IMR-90 (cell line): ENCODE data around the gene HPN. TPM values are rescaled to one million over a fixed set of nuclear protein-coding genes. Genes with fewer than 3 reads are reported as not detected.
A peak's percentile ranks its signal among the peaks of the same experiment; 100 is the strongest.

Experiments
- ATAC-seq: fragments of 200-7000 bp; cut with Tn5 transposase; 2 replicates; pipeline ENCODE4 v1.9.1; 2020; ENCODE audit warnings: low read depth, mild to moderate bottlenecking, moderate library complexity
- BruUV-seq: library from RNA; stranded (reverse); fragments of 400-500 nt; replicated peaks from 2 replicates; lab custom pipeline; 2021; lab: Mats Ljungman, UMichigan
- CTCF ChIA-PET: fragments of 300-600 bp; formaldehyde crosslinking; extraction: SDS; loops from one replicate; lab custom pipeline; 2021; ENCODE audit warnings: antibody characterized with exemption; lab: Yijun Ruan, JAX
- POLR2A ChIA-PET: fragments of 300-600 bp; sonication (Branson Sonifier 250); formaldehyde crosslinking; loops from one replicate; lab custom pipeline; 2022; ENCODE audit warnings: antibody characterized with exemption; ENCODE audit not compliant: unreplicated experiment; lab: Charles Lee
- DNase-seq: peaks from one replicate; pipeline ENCODE4 v3.0.0; 2013
- H2AFZ ChIP-seq: replicated peaks from 2 replicates; pipeline ENCODE3; 2013; ENCODE audit warnings: low read length, mild to moderate bottlenecking; ENCODE audit not compliant: poor library complexity
- H2AK5ac ChIP-seq: 2 replicates; pipeline ENCODE4 v1.6.1; 2013; ENCODE audit warnings: low read depth, low read length, inconsistent platforms
- H2AK9ac ChIP-seq: replicated peaks from 2 replicates; pipeline ENCODE3; 2013; ENCODE audit warnings: mild to moderate bottlenecking, low read depth, low read length, moderate library complexity; ENCODE audit not compliant: poor library complexity
- H2BK120ac ChIP-seq: 2 replicates; pipeline ENCODE4 v1.6.1; 2013; ENCODE audit warnings: low read depth, low read length, inconsistent platforms
- H2BK15ac ChIP-seq: 3 replicates; pipeline ENCODE4 v1.6.1; 2013; ENCODE audit warnings: low read depth, low read length, inconsistent platforms
- H2BK20ac ChIP-seq: 2 replicates; pipeline ENCODE4 v1.6.1; 2013; ENCODE audit warnings: low read depth, mild to moderate bottlenecking, inconsistent platforms, low read length, moderate library complexity
- H2BK5ac ChIP-seq: 2 replicates; pipeline ENCODE4 v1.6.1; 2013; ENCODE audit warnings: mild to moderate bottlenecking, low read depth, low read length, inconsistent platforms; ENCODE audit not compliant: poor library complexity, severe bottlenecking
- H3K14ac ChIP-seq: replicated peaks from 2 replicates; pipeline ENCODE4 v1.6.1; 2013; ENCODE audit warnings: low read depth, low read length, inconsistent platforms
- H3K18ac ChIP-seq: 2 replicates; pipeline ENCODE4 v1.6.1; 2013; ENCODE audit warnings: low read depth, low read length, control low read depth
- H3K23ac ChIP-seq: 2 replicates; pipeline ENCODE4 v1.6.1; 2013; ENCODE audit warnings: low read depth, low read length, inconsistent platforms
- H3K27ac ChIP-seq: 2 replicates; pipeline ENCODE4 v1.5.1; 2013; ENCODE audit warnings: mild to moderate bottlenecking, control low read depth, low read length; ENCODE audit not compliant: insufficient read depth
- H3K27me3 ChIP-seq: 2 replicates; pipeline ENCODE4 v1.6.1; 2013; ENCODE audit warnings: low read length; ENCODE audit not compliant: control insufficient read depth, insufficient read depth
- H3K36me3 ChIP-seq: 2 replicates; pipeline ENCODE4 v1.6.1; 2013; ENCODE audit warnings: low read length, mixed read lengths; ENCODE audit not compliant: control insufficient read depth, insufficient read depth
- H3K4ac ChIP-seq: 2 replicates; pipeline ENCODE4 v1.6.1; 2013; ENCODE audit warnings: low read depth, low read length, inconsistent platforms
- H3K4me1 ChIP-seq: 2 replicates; pipeline ENCODE4 v1.6.1; 2013; ENCODE audit warnings: low read length, mixed read lengths; ENCODE audit not compliant: control insufficient read depth, insufficient read depth
- H3K4me2 ChIP-seq: 2 replicates; pipeline ENCODE4 v1.6.1; 2013; ENCODE audit warnings: low read depth, mild to moderate bottlenecking, control low read depth, low read length, moderate library complexity
- H3K4me3 ChIP-seq: 2 replicates; pipeline ENCODE4 v1.5.1; 2013; ENCODE audit warnings: low read depth, mild to moderate bottlenecking, control low read depth, low read length, moderate library complexity; ENCODE audit not compliant: insufficient read depth
- H3K56ac ChIP-seq: 2 replicates; pipeline ENCODE4 v1.6.1; 2013; ENCODE audit warnings: low read length, inconsistent platforms; ENCODE audit not compliant: insufficient read depth; ENCODE audit errors: extremely low read depth
- H3K79me1 ChIP-seq, 2 experiments: 2 replicates each; pipeline ENCODE4 v1.6.1; 2013; ENCODE audit warnings: low read length in 2 of 2, inconsistent platforms in 1 of 2, low read depth in 1 of 2
- H3K9ac ChIP-seq: 2 replicates; pipeline ENCODE4 v1.6.1; 2013; ENCODE audit warnings: low read depth, low read length, control low read depth
- H3K9me1 ChIP-seq: 2 replicates; pipeline ENCODE4 v1.6.1; 2013; ENCODE audit warnings: low read length, inconsistent platforms; ENCODE audit not compliant: insufficient read depth
- H3K9me3 ChIP-seq: 2 replicates; pipeline ENCODE4 v1.6.1; 2013; ENCODE audit warnings: low read length; ENCODE audit not compliant: control insufficient read depth, insufficient read depth
- H4K20me1 ChIP-seq: 2 replicates; pipeline ENCODE4 v1.6.1; 2013; ENCODE audit warnings: low read length, inconsistent platforms; ENCODE audit not compliant: insufficient read depth
- H4K5ac ChIP-seq: 2 replicates; pipeline ENCODE4 v1.6.1; 2013; ENCODE audit warnings: mild to moderate bottlenecking, low read depth, low read length, control low read depth
- H4K8ac ChIP-seq, 2 experiments: 2 replicates each; pipeline ENCODE4 v1.6.1; 2013; ENCODE audit warnings: low read depth in 2 of 2, low read length in 2 of 2, control low read depth in 1 of 2, inconsistent platforms in 1 of 2
- H4K91ac ChIP-seq: 2 replicates; pipeline ENCODE4 v1.6.1; 2013; ENCODE audit warnings: low read depth, low read length, inconsistent platforms; ENCODE audit not compliant: insufficient read depth
- BHLHE40 ChIP-seq: fragments of 150-350 bp; IDR thresholded peaks from 2 replicates; pipeline ENCODE4 v1.6.1; 2016; ENCODE audit warnings: mild to moderate bottlenecking, low read depth, low read length
- MAZ ChIP-seq: IDR thresholded peaks from 2 replicates; pipeline ENCODE4 v1.6.1; 2012; ENCODE audit warnings: low read depth, mild to moderate bottlenecking, low read length, improper control_type of control experiment, moderate library complexity, borderline replicate concordance
- POLR2A ChIP-seq: IDR thresholded peaks from 2 replicates; pipeline ENCODE4 v1.6.1; 2012; ENCODE audit warnings: mild to moderate bottlenecking, low read depth, low read length
- WGBS, 2 experiments: methylation state at CpG; one replicate each; pipeline versions ENCODE4 v1.1.5 to v1.1.7; 2013; ENCODE audit warnings: missing lambda C conversion rate in 2 of 2; ENCODE audit not compliant: insufficient read length in 1 of 2; ENCODE audit errors: extremely low coverage in 2 of 2; 5-methylcytosine and 5-hydroxymethylcytosine counted together
- dilution Hi-C: fragments of 300-500 bp; cut with HindIII; formaldehyde crosslinking; loops from one replicate; pipeline ENCODE4 v1.14.3; 2018; ENCODE audit warnings: low sequenced_read_pairs; ENCODE audit not compliant: unreplicated experiment
- in situ Hi-C: fragments of 300-500 bp; cut with MboI; formaldehyde crosslinking; loops from 3 replicates; pipeline ENCODE4 v1.14.3; 2019; ENCODE audit warnings: low sequenced_read_pairs, inconsistent platforms, mixed read lengths
- intact Hi-C: fragments of 100-400 bp; cut with micrococcal nuclease; formaldehyde crosslinking; loops from 2 replicates; pipeline ENCODE4 v1.10.0; 2022
- polyA plus RNA-seq, 3 experiments: library from polyadenylated mRNA; depleted of rRNA; stranded (reverse); fragments of >200 nt; gene quantifications; 2 replicates each; pipeline ENCODE4 v1.2.3, GENCODE V29; 2012; ENCODE audit warnings: low replicate concordance in 1 of 3
- total RNA-seq: library from RNA; depleted of rRNA; stranded (reverse); fragments of >200 nt; gene quantifications from 2 replicates; pipeline ENCODE4 v1.2.3, GENCODE V29; 2012

HPN gene
- total and polyA plus RNA-seq, 2 of the 4 experiments (the other 2 are of a cell fraction) = not detected

DNA sequence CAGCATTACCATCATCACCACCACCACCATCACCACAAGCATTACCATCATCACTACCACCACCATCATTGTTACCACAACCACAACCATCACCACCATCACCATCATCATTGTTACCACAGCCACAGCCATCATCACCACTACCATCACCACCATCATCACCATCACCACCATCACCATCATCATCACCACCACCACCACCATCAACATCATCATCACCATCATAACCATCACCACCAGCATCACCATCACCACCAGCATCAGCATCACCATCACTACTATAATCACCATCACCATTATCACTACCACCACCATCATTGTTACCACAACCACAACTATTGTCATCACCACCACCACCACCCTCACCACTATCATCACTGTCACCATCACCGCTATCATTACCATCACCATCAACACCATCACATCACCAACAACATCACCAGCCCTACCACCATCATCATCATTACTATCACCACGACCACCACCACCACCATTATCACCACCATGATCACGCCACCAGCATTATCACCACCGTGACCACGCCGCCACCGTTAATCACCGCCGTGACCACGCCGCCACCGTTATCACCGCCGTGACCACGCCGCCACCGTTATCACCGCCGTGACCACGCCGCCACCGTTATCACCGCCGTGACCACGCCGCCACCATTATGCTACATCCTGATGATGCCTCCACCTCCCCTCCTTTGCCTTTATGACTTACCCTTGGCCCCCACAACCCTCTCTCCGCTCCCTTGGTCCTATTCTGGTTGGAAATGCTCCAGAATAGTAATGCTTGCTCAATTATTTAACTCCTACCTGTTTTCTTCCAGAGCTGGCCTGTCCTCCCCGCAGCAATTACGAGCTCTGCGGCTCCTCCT, 64.1 kb downstream of the HPN start:
- H2AK5ac ChIP-seq = no peak overlapping the region
- intact Hi-C loops = no loop called here
- H3K56ac ChIP-seq = no peak overlapping the region
- no peak overlapping the region for H2AK9ac ChIP-seq
- no peaks in the 10 kb centered on the region for H3K79me1 ChIP-seq
- no peak overlapping the region for H4K5ac ChIP-seq
- H3K23ac ChIP-seq = no peak overlapping the region
- peak overlapping the region; percentile 14 for H2AFZ ChIP-seq
- H3K27me3 ChIP-seq = no peaks in the 10 kb centered on the region; the same call in 1 of the 2 replicates
- H3K9ac ChIP-seq = no peak overlapping the region
- H3K4me3 ChIP-seq = no peak overlapping the region
- H4K8ac ChIP-seq = no peak overlapping the region
- no peaks in the 10 kb centered on the region for H3K9me1 ChIP-seq
- DNase-seq (no peak), ATAC-seq (no peak)
- no peak overlapping the region for H3K4me2 ChIP-seq
- peaks cover 5% of the 10 kb centered on the region; the same call in 1 of the 2 replicates for H3K9me3 ChIP-seq
- TF ChIP-seq MAZ (no peak), BHLHE40 (no peak), POLR2A (no peak)
- 78% methylated on average over 8 of the region's 30 CpGs; no CpG with 5 or more reads in 1 of the 2 experiments for WGBS, 2 experiments
- in situ Hi-C loops = no loop called here
- H2BK120ac ChIP-seq = no peak overlapping the region
- no TSS peak for BruUV-seq
- H3K4me1 ChIP-seq = no peaks in the 10 kb centered on the region
- no peak overlapping the region for H3K18ac ChIP-seq
- H3K4ac ChIP-seq = no peak overlapping the region
- H3K36me3 ChIP-seq = no peaks in the 10 kb centered on the region
- H2BK5ac ChIP-seq = no peak overlapping the region
- dilution Hi-C loops = no loop called here
- ChIA-PET CTCF (no interaction called here), POLR2A (no interaction called here)
- H3K27ac ChIP-seq = no peak overlapping the region
- H3K14ac ChIP-seq = no peak overlapping the region
- H2BK15ac ChIP-seq = no peak overlapping the region
- H2BK20ac ChIP-seq = no peak overlapping the region
- no peaks in the 10 kb centered on the region for H4K20me1 ChIP-seq
- H4K91ac ChIP-seq = no peak overlapping the region
